Raji (cell line): ENCODE data around the gene MTFR1L.

Experiments used
- POLR2A ChIP-seq: IDR thresholded peaks from 2 replicates; pipeline ENCODE4 v1.6.1; 2011; ENCODE audit warnings: low read depth, low read length, control low read depth; ENCODE audit not compliant: insufficient read depth

The MTFR1L gene

DNA sequence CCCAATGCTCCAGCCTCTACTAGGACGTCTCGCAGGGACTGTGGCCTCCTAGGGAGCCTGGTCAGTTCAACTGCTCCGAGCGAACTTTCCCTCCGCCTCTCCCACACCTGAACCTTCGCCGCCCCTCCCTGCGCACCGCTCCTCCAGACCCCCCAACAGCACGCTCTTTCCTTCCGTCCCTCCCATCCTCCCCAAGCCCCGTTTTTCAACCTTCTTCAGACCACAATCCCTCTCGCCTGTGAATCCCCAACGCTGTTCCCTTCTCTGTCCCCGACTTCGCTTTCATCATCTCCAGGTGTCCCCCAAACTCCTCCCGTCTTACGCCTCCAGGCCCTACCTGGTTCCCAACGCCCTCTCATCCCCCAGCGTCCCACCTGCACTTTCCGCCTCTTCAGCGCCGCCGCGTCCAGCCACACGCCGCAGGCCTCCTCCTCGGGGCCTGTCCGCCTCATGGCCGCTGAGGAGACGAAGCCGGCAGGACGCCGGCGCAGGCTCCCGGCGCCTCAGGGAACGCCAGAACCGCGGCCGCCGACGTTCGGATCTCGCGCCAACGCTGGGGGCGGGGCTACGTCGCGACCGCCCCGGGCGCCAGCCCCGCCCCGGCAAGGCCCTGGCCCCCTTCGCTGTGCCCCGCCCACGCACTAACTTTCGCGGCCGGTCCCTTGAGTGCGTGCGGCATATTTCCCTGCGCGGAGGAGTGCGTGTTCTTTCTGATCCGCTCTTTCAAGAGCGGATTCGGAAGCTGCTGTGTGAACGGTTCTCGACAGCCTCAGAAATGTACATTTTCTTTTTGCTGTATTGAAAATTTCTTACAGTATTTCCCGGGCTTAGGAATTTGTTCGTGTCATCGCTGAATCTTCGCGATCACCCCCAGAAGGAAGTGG, 39.4 kb downstream of the MTFR1L start, which contains the start of gene AUNIP:
TSS of gene AUNIP (minus strand) at position 552 of the 884 bp plus-strand sequence. CDS start at position 452, 100 bp downstream.
- TF ChIP-seq POLR2A, result peak; percentile 96

DNA sequence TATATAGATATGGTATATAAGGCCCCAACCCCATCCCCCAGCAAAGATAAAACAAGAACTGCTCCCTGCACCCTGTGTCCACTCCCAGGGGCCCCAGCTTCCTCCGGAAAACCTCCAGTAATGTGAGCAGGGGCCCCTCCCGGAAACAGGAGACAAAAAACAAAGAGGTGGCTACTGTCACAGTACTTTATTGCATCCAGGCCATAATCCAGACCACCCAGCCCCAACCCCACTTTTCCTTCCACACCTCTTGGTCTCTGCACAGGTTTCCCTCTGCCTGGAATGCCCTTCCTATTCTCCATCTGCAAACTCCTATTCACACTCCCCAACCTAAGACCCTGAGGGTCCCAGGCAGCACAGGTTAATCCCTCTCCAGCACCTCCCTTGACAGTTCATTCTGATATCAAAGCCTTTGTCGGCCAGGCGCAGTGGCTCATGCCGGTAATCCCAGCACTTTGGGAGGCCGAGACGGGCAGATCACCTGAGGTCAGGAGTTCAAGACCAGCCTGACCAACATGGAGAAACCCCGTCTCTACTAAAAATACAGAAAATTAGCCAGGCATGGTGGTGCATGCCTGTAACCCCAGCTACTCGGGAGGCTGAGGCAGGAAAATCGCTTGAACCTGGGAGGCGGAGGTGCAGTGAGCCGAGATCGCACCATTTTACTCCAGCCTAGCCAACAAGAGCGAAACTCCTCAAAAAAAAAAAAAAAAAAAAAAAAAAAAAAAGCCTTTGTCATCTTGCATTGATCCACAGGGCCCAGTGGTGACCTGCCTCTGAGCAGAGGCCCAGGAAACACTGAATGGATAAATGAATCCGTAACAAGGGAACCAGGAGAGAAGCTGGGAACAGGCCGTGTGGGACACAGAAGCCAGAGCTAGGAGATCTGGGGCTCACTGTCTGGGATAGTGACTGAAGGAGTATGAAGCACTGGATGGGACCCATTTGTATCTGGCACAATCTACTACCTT, 41.8 kb downstream of the MTFR1L start:
- no peak for TF ChIP-seq POLR2A

DNA sequence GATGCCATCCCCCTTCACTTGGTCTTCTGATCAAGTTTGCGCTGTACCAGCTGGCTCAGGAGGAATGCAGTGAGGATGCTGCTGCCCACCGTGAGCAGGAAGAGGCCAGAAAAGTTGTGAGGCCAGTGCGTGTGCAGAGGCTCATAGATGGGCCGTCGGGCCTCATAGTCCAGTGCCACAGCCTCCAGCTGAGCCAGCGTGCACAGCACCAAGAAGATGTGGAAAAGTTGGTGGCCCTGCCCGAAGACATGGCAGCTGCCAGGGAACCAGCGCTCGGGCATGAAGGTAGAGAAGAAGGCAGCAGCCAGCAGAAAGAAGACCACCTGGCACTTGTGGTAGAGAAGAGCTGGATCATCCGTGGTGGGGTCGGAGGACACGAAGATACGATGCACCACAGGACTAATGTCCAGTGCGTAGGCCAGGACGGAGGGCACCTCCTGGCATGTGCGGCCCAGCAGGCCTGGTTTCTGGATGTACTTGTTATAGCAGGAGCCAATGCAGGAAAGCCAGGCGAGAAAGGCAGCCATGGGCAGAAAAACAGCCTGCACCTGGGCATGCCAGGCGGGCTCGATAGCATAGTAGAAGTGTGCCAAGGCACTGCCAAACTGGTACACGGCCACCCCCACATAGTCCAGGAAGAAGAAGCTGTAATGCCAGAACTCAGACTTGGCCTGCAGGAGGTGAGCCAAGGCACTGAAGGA, 43.2 kb downstream of the MTFR1L start:
- no peak for TF ChIP-seq POLR2A

DNA sequence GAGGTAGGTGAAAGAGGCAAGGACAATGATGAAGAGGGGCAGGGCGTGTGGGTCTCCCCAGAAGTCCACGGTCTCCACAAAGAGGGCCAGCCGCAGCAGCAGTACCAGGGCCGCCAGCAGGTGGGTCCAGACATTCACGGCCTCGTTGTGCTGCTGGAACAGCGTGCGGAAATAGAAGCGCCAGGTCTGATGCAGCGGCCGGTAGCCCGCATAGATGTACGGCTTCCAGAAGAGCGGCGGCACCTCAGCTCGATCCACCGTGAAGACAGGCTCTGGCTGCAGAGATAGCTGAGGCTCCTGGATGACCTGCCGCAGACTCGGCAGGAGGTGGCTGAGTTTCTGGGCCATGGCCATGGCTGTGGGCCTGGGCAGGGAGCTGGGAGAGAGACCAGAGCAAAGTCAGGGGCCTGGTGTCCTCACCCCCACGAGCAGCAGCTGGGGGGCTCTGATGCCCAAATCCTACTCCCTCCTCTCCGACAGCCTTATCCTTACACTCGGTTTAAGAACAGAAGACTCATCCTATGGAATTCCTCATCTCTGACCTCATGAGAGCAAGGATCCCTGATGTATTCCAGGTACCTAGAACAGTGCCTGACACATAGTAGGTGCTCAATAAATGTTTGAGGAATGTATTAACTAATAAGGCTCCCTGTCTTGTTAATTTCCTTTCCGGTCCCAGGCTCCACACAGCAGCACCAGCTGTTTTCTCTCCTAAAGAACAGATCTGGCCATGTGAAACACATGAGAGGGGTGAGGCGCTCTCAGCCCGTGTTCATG, 43.9 kb downstream of the MTFR1L start:
- TF ChIP-seq POLR2A, result no peak

DNA sequence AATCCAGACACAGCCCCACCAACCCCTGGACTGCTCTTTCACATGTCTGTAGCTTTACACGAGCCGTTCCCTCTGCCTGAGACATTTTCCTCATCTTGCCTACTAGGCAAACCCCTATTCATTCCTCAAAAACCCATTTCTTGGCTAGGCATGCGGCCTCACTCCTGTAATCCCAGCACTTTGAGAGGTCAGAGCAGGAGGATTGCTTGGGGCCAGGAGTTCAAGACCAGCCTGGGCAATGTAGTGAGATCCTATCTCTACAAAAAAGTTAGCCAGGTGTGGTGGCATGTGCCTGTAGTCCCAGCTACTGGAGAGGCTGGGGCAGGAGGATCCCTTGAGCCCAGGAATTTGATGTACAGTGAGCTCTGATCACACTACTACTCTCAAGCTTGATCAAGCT, 44.7 kb downstream of the MTFR1L start:
- no peak for TF ChIP-seq POLR2A

DNA sequence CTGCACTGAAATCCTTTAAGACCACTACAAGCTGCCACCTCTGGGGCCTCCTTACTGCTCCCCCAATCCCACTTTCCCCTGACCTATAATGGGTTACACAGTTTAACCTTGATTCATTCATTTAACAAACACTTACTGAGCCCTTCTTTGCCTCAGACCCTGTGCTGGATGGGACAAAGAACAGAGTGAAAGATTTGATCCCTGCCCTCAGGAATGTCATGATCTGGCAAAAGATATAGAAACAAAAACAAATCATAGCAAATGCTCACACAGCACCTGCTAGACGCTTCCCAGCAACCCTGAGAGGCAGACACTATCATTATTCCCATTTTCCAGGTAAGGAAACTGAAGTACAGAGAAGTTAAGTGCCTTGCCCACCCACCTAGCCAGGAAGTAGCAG, 46.5 kb downstream of the MTFR1L start:
- no peak for TF ChIP-seq POLR2A

DNA sequence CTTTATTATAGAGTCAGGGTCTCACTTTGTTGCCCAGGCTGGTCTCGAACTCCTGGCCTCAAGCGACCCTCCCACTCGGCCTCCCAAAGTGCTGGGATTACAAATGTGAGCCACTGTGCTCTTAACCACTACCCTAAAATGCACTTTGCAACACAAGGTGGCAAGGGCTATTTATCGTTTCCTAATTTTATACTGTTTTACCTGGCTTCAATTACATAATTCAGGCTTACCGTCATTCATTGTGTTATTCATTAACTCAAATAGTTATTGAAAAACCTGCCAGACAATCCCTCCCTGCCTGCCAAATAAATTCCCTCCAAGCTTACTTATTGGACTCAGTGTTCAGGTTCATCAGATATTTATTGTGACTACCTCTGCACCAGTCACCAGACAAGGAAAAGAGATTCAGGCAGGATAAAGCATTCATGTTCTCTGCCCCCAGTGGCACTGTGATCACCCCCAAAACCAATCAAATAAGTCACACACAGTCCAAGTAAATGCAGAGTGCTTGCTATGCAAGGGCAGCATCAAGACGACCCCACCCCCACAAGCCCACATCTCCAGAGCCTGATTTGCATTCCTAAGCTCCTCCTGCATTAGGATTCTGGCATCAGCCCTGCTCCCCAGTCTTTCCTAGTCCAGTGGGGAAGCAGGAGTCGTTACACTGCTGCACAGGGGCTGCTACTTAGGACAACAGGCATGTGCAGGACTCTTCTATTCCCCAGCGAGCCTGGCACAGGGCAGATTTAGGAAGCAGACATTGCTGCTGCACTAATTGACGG, 47.6 kb downstream of the MTFR1L start:
- TF ChIP-seq POLR2A, result no peak

DNA sequence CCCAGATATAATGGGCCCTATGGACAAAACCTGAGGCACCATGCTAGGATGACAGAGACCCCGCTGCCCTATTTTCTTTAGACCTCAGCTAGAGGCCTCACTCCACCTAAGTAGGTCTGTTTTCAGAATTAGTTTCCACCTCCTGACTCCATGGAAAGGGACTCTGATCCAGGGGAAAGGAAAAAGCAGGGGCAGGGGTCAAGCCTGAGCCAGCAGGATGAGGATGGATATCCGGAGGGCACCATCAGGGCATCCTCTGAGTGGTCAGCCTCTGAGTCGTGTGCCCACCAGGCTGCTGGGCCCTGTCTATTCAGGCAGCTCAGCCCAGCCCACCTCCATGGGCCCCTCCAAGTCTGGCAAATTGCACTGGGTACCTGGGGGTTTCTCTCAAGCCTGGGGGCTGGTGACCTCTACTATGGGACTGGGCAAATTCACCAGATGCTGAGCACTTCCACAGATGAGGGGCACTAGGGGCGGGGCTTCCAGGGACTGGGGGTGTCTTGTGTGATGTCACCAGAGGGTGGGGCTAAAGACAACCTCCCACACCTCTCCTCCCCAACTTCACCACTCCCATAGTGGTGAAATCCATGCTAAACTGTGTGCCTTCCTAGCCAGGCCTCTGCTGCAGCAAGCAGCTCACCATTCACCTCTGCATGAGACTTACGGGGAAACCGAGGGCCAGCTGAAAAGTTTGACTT, 50.3 kb downstream of the MTFR1L start:
- TF ChIP-seq POLR2A, result no peak

DNA sequence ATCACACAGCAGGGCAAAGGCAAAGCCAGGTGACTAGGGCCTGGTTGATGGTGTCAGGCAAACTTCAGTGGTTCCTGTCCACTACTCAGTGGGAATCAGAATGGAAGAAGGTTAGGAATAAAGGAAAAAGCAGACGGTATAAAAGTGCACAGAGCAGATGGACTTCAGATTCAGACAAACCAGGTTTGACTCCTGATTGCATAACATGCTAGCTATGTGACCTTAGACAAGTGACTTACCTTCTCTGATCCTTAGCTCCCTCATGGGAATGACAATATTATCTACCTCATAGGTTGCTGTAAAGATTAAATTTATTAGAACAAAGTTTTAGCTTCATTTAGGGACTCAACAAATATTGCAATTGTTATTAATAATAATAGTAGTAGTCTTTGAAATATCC, 50.9 kb downstream of the MTFR1L start:
- TF ChIP-seq POLR2A, result no peak

DNA sequence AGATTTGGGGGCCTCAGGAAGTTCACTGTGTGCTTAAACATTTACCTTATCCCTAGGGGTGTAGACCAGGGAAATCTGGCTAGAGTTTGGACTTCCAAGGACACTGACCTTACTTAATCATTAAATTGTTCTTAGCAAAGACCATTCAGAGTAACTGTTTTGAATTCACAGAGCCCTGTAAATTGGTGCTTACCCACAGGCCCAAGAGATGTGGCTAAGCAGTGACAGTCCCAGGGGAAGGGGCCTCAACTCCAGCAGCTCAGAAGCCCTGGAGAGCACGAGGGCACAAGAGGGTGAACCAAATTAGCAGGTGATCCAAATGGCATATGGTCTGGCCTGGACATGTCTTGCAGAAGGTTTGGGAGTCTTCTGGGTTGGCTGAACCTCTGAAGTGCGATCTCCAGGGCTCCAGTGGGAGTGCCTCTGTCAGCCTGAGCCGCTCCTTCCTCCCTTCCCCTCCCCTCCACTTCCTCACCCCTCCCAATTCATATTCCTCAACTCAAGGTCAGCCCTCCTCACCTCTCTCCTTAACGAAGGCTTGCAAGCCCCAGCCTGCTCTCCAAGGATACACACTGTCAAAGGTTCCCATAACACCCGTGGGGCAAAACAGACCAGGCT, 51.4 kb downstream of the MTFR1L start:
- no peak for TF ChIP-seq POLR2A

DNA sequence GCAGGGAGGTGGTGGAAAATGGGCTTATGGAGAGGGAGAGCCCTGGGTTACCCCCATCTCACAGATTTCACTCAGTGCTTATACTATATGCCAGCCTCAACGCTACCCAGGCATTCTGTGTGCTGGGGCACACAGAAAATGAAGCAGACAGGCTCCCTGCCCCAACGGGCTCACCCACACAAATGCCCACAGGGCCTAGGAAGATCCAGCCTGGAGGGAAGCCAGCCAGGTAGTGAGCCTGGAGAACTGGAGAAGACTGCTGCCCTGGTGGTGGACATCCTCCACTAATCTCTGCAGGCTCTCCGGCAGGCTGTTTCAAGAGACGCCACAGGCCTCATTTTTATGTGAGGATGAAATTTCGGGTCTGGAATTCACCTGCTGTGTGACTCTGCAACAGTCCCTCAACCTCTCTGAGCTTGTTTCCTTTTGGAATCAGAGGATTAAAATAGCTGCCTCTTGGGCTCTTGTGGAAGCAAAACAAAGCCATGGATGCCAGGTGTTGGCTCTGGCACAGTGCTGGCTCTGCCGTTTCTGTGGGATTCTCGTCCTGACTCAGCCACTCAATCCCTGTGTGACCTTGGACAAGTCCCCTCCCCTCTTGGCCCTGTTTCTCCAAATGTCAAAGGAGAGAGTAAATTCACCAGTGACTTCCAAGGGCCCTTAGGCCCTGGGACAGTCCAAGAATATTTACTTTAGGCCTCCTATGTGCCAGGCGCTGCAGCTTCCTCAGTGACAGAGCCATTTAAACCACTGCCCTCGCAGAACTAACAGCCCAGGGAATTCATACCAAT, 52.1 kb downstream of the MTFR1L start:
- TF ChIP-seq POLR2A, result no peak

DNA sequence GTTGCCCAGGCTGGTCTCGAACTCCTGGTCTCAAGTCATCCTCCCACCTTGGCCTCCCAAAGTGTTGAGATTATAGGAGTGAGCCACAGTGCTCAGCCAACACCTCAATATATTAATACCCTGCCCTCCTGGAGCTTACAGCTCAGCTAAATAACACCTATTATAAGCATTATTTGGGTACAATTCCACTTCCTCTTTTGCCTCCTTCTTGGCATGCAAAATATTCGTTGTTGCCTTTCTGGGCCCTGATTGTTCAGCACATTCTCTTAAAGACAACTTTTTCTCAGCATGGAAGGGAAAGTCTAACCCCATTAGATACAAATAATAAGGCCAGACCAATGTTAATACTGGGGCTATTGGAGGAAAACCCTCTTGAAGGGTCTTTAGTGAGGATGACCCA, 53.0 kb downstream of the MTFR1L start:
- no peak for TF ChIP-seq POLR2A

DNA sequence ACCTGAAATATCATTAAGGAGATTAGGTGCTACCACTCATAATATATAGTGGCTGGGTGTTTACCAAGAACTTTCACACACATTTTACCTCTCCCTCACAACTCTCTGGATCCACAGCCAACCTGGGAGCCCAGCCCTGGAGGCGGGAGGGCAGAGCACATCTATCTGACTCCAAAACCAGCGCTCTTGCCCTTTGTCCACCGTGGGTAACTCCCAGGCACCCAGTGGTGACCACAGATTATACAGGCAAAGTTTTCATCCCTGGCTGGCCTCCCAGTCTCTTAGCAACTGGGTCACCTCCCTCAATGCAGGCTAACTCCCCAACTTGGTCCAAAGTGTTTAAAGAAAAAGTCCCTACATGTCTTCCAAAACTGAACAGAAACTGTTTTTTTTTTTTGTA, 53.4 kb downstream of the MTFR1L start:
- TF ChIP-seq POLR2A, result no peak
